ENCODE data around the gene USP19. TPM values are rescaled to one million over a fixed set of nuclear protein-coding genes. Genes with fewer than 3 reads are reported as not detected.
A peak's percentile ranks its signal among the peaks of the same experiment; 100 is the strongest.

The USP19 gene
- polyA plus RNA-seq, 2 of the 4 experiments (the other 2 are of a cell fraction) = 21.6 to 30.5 TPM

DNA sequence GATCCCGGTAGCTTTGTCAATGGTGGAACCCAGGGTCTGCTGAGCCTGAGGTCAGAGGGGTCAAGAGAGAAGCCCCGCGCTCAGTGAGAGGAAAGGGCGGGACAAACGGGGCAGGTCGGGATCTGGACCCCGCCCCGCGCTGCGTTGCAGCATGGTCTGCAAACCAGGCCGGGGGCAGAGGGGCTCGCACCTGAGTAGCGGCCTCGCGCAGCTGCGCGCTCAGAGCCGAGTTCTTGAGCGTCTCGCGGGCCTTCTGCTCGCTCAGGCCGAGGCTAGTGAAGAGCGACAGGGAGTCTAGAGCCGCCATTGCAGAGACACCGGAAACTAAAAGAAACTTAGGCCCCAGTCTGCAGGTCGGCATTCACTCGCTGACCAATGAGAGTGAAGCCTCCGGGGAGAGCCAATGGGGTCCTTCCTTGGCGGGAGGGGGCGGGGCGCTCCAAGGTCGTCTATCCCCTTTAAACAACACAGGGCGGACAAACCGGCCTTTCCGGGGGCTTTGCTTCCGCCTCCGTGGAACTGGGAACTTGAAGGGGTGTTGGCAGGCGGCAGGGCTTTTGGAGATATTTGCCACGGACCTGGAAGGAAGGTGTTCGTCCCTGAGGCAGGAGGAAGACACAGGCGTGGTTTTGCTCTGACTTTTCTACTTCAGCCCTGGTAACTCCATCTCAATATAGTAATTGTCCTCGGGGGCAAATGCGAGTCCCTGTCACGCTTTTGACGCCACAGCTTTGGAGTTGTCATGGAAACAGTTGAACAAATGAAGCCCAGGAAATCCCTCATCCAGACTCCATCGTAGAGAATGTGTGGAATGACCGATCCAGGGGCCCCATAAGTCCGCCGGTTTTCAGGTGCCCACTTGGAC is 16.0 kb downstream of the USP19 start, which contains the start of gene QARS1:
Gene QARS1 (minus strand): TSS at position 331 of the 865 bp plus-strand sequence. CDS start 24 bp downstream, at position 307.
- DNase-seq (ENCODE audit: low read depth in 1 of 2, low spot score in 1 of 2) = peak; percentile 84 to 92
- peaks cover 6% of the 10 kb centered on the region; the same call in 1 of the 3 replicates for H3K4me1 ChIP-seq
- peak within 1 kb of the TSS; percentile 71 for H3K4me3 ChIP-seq
- WGBS (ENCODE audit: missing lambda C conversion rate) = 1% methylated on average over 18 of the region's 50 CpGs
- TF ChIP-seq EHF (CRISPR knock-in tag; IDR thresholded peaks at IDR 0.05) = no peak
- TF ChIP-seq FOSB (CRISPR knock-in tag; IDR thresholded peaks at IDR 0.05) = no peak
- no peak for TF ChIP-seq FOSL2 (IDR thresholded peaks at IDR 0.05)
- TF ChIP-seq FOSL2 (CRISPR knock-in tag; IDR thresholded peaks at IDR 0.05) = no peak
- TF ChIP-seq, protein P1, sequence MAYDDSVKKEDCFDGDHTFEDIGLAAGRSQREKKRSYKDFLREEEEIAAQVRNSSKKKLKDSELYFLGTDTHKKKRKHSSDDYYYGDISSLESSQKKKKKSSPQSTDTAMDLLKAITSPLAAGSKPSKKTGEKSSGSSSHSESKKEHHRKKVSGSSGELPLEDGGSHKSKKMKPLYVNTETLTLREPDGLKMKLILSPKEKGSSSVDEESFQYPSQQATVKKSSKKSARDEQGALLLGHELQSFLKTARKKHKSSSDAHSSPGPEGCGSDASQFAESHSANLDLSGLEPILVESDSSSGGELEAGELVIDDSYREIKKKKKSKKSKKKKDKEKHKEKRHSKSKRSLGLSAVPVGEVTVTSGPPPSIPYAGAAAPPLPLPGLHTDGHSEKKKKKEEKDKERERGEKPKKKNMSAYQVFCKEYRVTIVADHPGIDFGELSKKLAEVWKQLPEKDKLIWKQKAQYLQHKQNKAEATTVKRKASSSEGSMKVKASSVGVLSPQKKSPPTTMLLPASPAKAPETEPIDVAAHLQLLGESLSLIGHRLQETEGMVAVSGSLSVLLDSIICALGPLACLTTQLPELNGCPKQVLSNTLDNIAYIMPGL (CRISPR knock-in tag; IDR thresholded peaks at IDR 0.05; ENCODE audit: borderline replicate concordance) = no peak
- TF ChIP-seq JUNB (IDR thresholded peaks at IDR 0.05) = no peak
- no peak for TF ChIP-seq FOXS1 (CRISPR knock-in tag; IDR thresholded peaks at IDR 0.05)
- no peak for TF ChIP-seq RARB (CRISPR knock-in tag; IDR thresholded peaks at IDR 0.05)
- peak; percentile 67 to 79; a peak in 4 of 5 replicates for TF ChIP-seq JUN (IDR thresholded peaks at IDR 0.05)
- TF ChIP-seq KDM5A (IDR thresholded peaks at IDR 0.05) = peak; percentile 78
- TF ChIP-seq TP53 (CRISPR knock-in tag; IDR thresholded peaks at IDR 0.05) = peak; percentile 64; the same call in 1 of the 2 replicates
- no peak for TF ChIP-seq CHD4 (IDR thresholded peaks at IDR 0.05; ENCODE audit: borderline replicate concordance)
- TF ChIP-seq BHLHE40 (IDR thresholded peaks at IDR 0.05; ENCODE audit: low read depth, low read length) = no peak
- TF ChIP-seq PHF8 (IDR thresholded peaks at IDR 0.05; ENCODE audit: borderline replicate concordance, low read depth) = peak; percentile 77; the same call in 1 of the 2 replicates
- no peak for TF ChIP-seq MYC (IDR thresholded peaks at IDR 0.05; ENCODE audit: borderline replicate concordance, low read length)
- peak; percentile 46 for TF ChIP-seq POLR2A (IDR thresholded peaks at IDR 0.05; ENCODE audit: low read length)
- TF ChIP-seq CBX8 (IDR thresholded peaks at IDR 0.05) = no peak
- TF ChIP-seq, protein P2, sequence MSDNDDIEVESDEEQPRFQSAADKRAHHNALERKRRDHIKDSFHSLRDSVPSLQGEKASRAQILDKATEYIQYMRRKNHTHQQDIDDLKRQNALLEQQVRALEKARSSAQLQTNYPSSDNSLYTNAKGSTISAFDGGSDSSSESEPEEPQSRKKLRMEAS (IDR thresholded peaks at IDR 0.05) = peak; percentile 52
- no peak for TF ChIP-seq ZNF302 (CRISPR knock-in tag; IDR thresholded peaks at IDR 0.05)
- no peak for TF ChIP-seq EHMT2 (IDR thresholded peaks at IDR 0.05; ENCODE audit: low read depth)
- no peak for TF ChIP-seq CEBPB (IDR thresholded peaks at IDR 0.05)
- no peak for TF ChIP-seq ZFP36 (IDR thresholded peaks at IDR 0.05; ENCODE audit: borderline replicate concordance, partially characterized antibody)
- no peak for TF ChIP-seq RAD21 (conservative IDR thresholded peaks at IDR 0.05 in 1 of 2, IDR thresholded peaks at IDR 0.05 in 1 of 2)
- peak within 1 kb of the TSS; percentile 88 to 95 for H3K27ac ChIP-seq
- CTCF ChIA-PET = no interaction called here
- H3K9me3 ChIP-seq = no peaks in the 10 kb centered on the region
- peak; percentile 96 to 98 for ATAC-seq
- peak within 1 kb of the TSS; percentile 93 for H3K4me2 ChIP-seq
- no peak for FAIRE-seq
- POLR2A ChIA-PET = interaction anchor here (1.0 to 1.3 kb wide), 2 partner anchors 10 to 16 kb away, joined by 4 to 6 read pairs; partner anchors contain the start of genes QRICH1 and USP19

DNA sequence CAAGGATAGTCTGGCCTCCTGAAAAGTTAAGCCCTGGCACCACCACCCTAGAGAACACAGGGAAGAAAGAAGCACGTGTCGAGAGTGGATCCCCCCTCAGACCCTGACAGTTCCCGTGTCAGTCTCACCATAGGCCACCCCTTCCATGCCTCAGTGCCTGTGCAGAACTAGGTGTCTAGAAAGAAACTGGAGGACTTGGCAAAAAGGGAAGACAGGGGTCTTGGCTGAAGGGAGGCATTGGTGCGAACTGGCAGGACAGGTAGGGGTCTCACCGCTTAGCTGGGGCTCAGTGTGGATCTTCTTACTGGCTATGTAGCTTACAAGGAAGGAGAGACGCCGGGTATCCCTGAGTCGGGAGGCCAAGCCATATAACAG is 16.6 kb downstream of the USP19 start:
- TF ChIP-seq, protein P3, sequence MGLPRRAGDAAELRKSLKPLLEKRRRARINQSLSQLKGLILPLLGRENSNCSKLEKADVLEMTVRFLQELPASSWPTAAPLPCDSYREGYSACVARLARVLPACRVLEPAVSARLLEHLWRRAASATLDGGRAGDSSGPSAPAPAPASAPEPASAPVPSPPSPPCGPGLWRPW (IDR thresholded peaks at IDR 0.05) = no peak
- TF ChIP-seq, protein P4, sequence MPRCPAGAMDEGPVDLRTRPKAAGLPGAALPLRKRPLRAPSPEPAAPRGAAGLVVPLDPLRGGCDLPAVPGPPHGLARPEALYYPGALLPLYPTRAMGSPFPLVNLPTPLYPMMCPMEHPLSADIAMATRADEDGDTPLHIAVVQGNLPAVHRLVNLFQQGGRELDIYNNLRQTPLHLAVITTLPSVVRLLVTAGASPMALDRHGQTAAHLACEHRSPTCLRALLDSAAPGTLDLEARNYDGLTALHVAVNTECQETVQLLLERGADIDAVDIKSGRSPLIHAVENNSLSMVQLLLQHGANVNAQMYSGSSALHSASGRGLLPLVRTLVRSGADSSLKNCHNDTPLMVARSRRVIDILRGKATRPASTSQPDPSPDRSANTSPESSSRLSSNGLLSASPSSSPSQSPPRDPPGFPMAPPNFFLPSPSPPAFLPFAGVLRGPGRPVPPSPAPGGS (IDR thresholded peaks at IDR 0.05) = no peak
- TF ChIP-seq, protein P5, sequence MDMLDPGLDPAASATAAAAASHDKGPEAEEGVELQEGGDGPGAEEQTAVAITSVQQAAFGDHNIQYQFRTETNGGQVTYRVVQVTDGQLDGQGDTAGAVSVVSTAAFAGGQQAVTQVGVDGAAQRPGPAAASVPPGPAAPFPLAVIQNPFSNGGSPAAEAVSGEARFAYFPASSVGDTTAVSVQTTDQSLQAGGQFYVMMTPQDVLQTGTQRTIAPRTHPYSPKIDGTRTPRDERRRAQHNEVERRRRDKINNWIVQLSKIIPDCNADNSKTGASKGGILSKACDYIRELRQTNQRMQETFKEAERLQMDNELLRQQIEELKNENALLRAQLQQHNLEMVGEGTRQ (IDR thresholded peaks at IDR 0.05) = no peak
- TF ChIP-seq NR3C1 (IDR thresholded peaks at IDR 0.05) = no peak
- no peak for TF ChIP-seq CHD2 (IDR thresholded peaks at IDR 0.05; ENCODE audit: low read length, partially characterized antibody)
- TF ChIP-seq FOXS1 (CRISPR knock-in tag; IDR thresholded peaks at IDR 0.05) = no peak
- TF ChIP-seq, protein P6, sequence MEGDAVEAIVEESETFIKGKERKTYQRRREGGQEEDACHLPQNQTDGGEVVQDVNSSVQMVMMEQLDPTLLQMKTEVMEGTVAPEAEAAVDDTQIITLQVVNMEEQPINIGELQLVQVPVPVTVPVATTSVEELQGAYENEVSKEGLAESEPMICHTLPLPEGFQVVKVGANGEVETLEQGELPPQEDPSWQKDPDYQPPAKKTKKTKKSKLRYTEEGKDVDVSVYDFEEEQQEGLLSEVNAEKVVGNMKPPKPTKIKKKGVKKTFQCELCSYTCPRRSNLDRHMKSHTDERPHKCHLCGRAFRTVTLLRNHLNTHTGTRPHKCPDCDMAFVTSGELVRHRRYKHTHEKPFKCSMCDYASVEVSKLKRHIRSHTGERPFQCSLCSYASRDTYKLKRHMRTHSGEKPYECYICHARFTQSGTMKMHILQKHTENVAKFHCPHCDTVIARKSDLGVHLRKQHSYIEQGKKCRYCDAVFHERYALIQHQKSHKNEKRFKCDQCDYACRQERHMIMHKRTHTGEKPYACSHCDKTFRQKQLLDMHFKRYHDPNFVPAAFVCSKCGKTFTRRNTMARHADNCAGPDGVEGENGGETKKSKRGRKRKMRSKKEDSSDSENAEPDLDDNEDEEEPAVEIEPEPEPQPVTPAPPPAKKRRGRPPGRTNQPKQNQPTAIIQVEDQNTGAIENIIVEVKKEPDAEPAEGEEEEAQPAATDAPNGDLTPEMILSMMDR (IDR thresholded peaks at IDR 0.05) = no peak
- TF ChIP-seq ZC3H11A (IDR thresholded peaks at IDR 0.05) = no peak
- 7% methylated on average over 8 of the region's 8 CpGs for WGBS (ENCODE audit: missing lambda C conversion rate)
- Histone ChIP-seq H3K4me3 (peak overlapping the region; percentile 71), H3K9me3 (no peaks in the 10 kb centered on the region), H3K4me1 (peaks cover 6% of the 10 kb centered on the region; the same call in 1 of the 3 replicates), H3K27ac (peak overlapping the region; percentile 88 to 95), H3K4me2 (peak overlapping the region; percentile 93)
- no peak for FAIRE-seq
- CTCF ChIA-PET = no interaction called here
- POLR2A ChIA-PET = interaction anchor here (1.0 to 1.3 kb wide), 2 partner anchors 10 to 17 kb away, joined by 4 to 6 read pairs; partner anchors contain the start of genes QRICH1 and USP19
- no peak for DNase-seq (ENCODE audit: low read depth in 1 of 2, low spot score in 1 of 2)
- peak in 1 of 2 experiments; percentile 3; a peak in 3 of 6 replicates for ATAC-seq

All from A549 (cell line).